K562 (cell line): ENCODE data around the gene LNPEP. TPM values are rescaled to one million over a fixed set of nuclear protein-coding genes. Genes with fewer than 3 reads are reported as not detected.

Experiments
- ATF3 ChIP-seq, 2 experiments: fragments of 450-650 bp in 1 of 2; sonication (generic) in 1 of 2; formaldehyde crosslinking in 1 of 2; IDR thresholded peaks in 1 of 2; conservative IDR thresholded peaks in 1 of 2; 2 replicates each; pipeline versions ENCODE4 v1.6.1 to v1.8.1; 2016 to 2023; ENCODE audit warnings: mild to moderate bottlenecking in 2 of 2, moderate library complexity in 2 of 2, inconsistent platforms in 1 of 2, missing genetic modification reagents in 1 of 2
- CHD7 ChIP-seq: fragments of 200-600 bp; sonication (generic); IDR thresholded peaks from one replicate; pipeline ENCODE4 v1.6.1; 2012; ENCODE audit warnings: mild to moderate bottlenecking, low read depth, low read length, inconsistent platforms
- DEAF1 ChIP-seq: fragments of 450-650 bp; formaldehyde crosslinking; IDR thresholded peaks from 2 replicates; pipeline ENCODE4 v1.4.0; 2020; ENCODE audit warnings: mild to moderate bottlenecking, moderate library complexity
- ELF1 ChIP-seq: fragments of 200-800 bp; sonication (Bioruptor generic); IDR thresholded peaks from 2 replicates; pipeline ENCODE4 v1.6.1; 2016; ENCODE audit warnings: missing genetic modification characterization, missing compliant biosample characterization
- SNIP1 ChIP-seq: fragments of 450-650 bp; IDR thresholded peaks from 2 replicates; pipeline ENCODE4 v1.7.1; 2017; ENCODE audit warnings: low read depth, mild to moderate bottlenecking
- THRA ChIP-seq: fragments of 450-650 bp; IDR thresholded peaks from 2 replicates; pipeline ENCODE4 v1.6.1; 2017; ENCODE audit warnings: mild to moderate bottlenecking, moderate library complexity
- ZNF398 ChIP-seq: fragments of 250-450 bp; sonication (Bioruptor Pico); IDR thresholded peaks from 2 replicates; pipeline ENCODE4 v1.8.0; 2021; ENCODE audit warnings: moderate library complexity, mild to moderate bottlenecking, inconsistent platforms
- polyA plus RNA-seq, 8 experiments: library from polyadenylated mRNA; depleted of rRNA in 4 of 8; stranded (reverse) in 5 of 8; unstranded in 3 of 8; fragments of >200 nt; fragmentation: Nextera tagmentation in 2 of 8; fragmentation: Illumina TruSeq in 1 of 8; extraction: Ambion mirVana in 2 of 8; extraction: Trizol in 1 of 8; gene quantifications; 2 replicates each; pipeline versions ENCODE4 v1.2.1 to v1.2.3, GENCODE V29; 2011 to 2014; ENCODE audit warnings: inconsistent platforms in 1 of 8, missing spikeins in 1 of 8
- total RNA-seq, 7 experiments: library from RNA; depleted of rRNA in 6 of 7; stranded (reverse); fragments of >200 nt in 6 of 7; fragmentation: Illumina TruSeq in 2 of 7; extraction: Trizol in 2 of 7; gene quantifications; 2 replicates each; pipeline versions ENCODE4 v1.2.1 to v1.2.3, GENCODE V29; 2011 to 2021; ENCODE audit warnings: low replicate concordance in 1 of 7

LNPEP gene
- total and polyA plus RNA-seq, 9 of the 15 experiments (the other 6 are each of a cell fraction or from before 2014, with no cell fraction given): 2.6 to 27.9 (median 11.2) TPM

- TF ChIP-seq SNIP1 (no peak), ATF3 (IDR thresholded peaks at IDR 0.05) (no peak), ATF3 (CRISPR knock-in tag; conservative IDR thresholded peaks at IDR 0.05) (0 out of 2 replicates have a peak, but pooled peaks have one; percentile 13), ELF1 (tag) (no peak), ZNF398 (no peak), DEAF1 (no peak), CHD7 (no peak), THRA (no peak)
Measured at GRCh38 chr5:96935559-96936430, at the start of gene LNPEP (continued).
